Hepatocyte (in vitro differentiated cells): ENCODE data around the gene TYROBP. TPM values are rescaled to one million over a fixed set of nuclear protein-coding genes. Genes with fewer than 3 reads are reported as not detected.

Experiments used
- DNase-seq: peaks from one replicate; pipeline ENCODE4 v3.0.0-alpha.2; 2016; ENCODE audit warnings: low spot score
- H2AFZ ChIP-seq: fragments of 200-600 bp; sonication (generic); 2 replicates; pipeline ENCODE4 v1.6.0; 2016; ENCODE audit warnings: antibody characterized with exemption, mild to moderate bottlenecking
- H3K27ac ChIP-seq: fragments of 200-600 bp; sonication (generic); 2 replicates; pipeline ENCODE4 v1.5.1; 2016; ENCODE audit warnings: mild to moderate bottlenecking
- H3K27me3 ChIP-seq: fragments of 200-600 bp; sonication (generic); 2 replicates; pipeline ENCODE4 v1.6.1; 2016
- H3K36me3 ChIP-seq: fragments of 200-600 bp; sonication (generic); replicated peaks from 2 replicates; pipeline ENCODE4 v1.5.1; 2016; ENCODE audit warnings: low read depth; ENCODE audit not compliant: insufficient read depth
- H3K4me1 ChIP-seq: fragments of 200-600 bp; sonication (generic); 2 replicates; pipeline ENCODE4 v1.5.1; 2016; ENCODE audit warnings: mild to moderate bottlenecking, moderate library complexity; ENCODE audit not compliant: insufficient read depth
- H3K4me2 ChIP-seq: fragments of 200-600 bp; sonication (generic); 2 replicates; pipeline ENCODE4 v1.6.0; 2016
- H3K4me3 ChIP-seq: fragments of 200-600 bp; sonication (generic); 2 replicates; pipeline ENCODE4 v1.5.1; 2016; ENCODE audit warnings: mild to moderate bottlenecking
- H3K79me2 ChIP-seq: fragments of 200-600 bp; sonication (generic); 2 replicates; pipeline ENCODE4 v1.6.0; 2017; ENCODE audit warnings: mild to moderate bottlenecking
- H3K9me2 ChIP-seq: fragments of 200-600 bp; sonication (generic); replicated peaks from 2 replicates; pipeline ENCODE4 v1.6.0; 2017; ENCODE audit warnings: mild to moderate bottlenecking; ENCODE audit not compliant: insufficient read depth
- H3K9me3 ChIP-seq: fragments of 200-600 bp; sonication (generic); 2 replicates; pipeline ENCODE4 v1.5.1; 2016; ENCODE audit warnings: low read depth, mild to moderate bottlenecking
- H4K20me1 ChIP-seq: fragments of 200-600 bp; sonication (generic); 2 replicates; pipeline ENCODE4 v1.6.0; 2016; ENCODE audit warnings: mild to moderate bottlenecking; ENCODE audit not compliant: insufficient read depth, poor library complexity, severe bottlenecking
- EZH2 ChIP-seq: fragments of 200-600 bp; sonication (generic); IDR thresholded peaks from 2 replicates; pipeline ENCODE4 v1.6.1; 2016; ENCODE audit warnings: antibody characterized with exemption, mild to moderate bottlenecking, borderline replicate concordance
- EZH2phosphoT487 ChIP-seq: fragments of 200-600 bp; sonication (generic); IDR thresholded peaks from one replicate; pipeline ENCODE4 v1.6.1; 2018; ENCODE audit warnings: antibody characterized with exemption, mild to moderate bottlenecking, low read depth, moderate library complexity; ENCODE audit not compliant: unreplicated experiment, severe bottlenecking
- WGBS: methylation state at CpG from one replicate; pipeline ENCODE4 v1.1.6; 2016; ENCODE audit warnings: low lambda C conversion rate; ENCODE audit errors: missing lambda C conversion rate; 5-methylcytosine and 5-hydroxymethylcytosine counted together
- polyA plus RNA-seq: library from polyadenylated mRNA; unstranded; fragments of >200 nt; fragmentation: Nextera tagmentation; extraction: Ambion mirVana; gene quantifications from 2 replicates; pipeline ENCODE4 v1.2.1, GENCODE V29; 2016
- total RNA-seq: library from RNA; depleted of rRNA; stranded (reverse); fragments of >200 nt; gene quantifications from 2 replicates; pipeline ENCODE4 v1.2.3, GENCODE V29; 2014
- TF ChIP-seq, protein P1 (sequence below): fragments of 200-600 bp; sonication (generic); IDR thresholded peaks from 2 replicates; pipeline ENCODE4 v1.5.1; 2016; ENCODE audit warnings: antibody characterized with exemption, mild to moderate bottlenecking; ENCODE audit not compliant: poor library complexity

Gene TYROBP
- total and polyA plus RNA-seq, 2 experiments from 2014 or later = 4.9 to 5.9 TPM

- DNase-seq = no peak
- H3K36me3 ChIP-seq = no peaks in the 10 kb centered on the region
- no peaks in the 10 kb centered on the region for H3K79me2 ChIP-seq
- no peaks in the 10 kb centered on the region for H3K4me1 ChIP-seq
- no peak overlapping the region for H3K4me3 ChIP-seq
- H3K9me3 ChIP-seq = no peaks in the 10 kb centered on the region
- H4K20me1 ChIP-seq = no peaks in the 10 kb centered on the region
- no peak overlapping the region for H3K27ac ChIP-seq
- no peak overlapping the region for H3K4me2 ChIP-seq
- H2AFZ ChIP-seq = no peak overlapping the region
- TF ChIP-seq, protein P1, sequence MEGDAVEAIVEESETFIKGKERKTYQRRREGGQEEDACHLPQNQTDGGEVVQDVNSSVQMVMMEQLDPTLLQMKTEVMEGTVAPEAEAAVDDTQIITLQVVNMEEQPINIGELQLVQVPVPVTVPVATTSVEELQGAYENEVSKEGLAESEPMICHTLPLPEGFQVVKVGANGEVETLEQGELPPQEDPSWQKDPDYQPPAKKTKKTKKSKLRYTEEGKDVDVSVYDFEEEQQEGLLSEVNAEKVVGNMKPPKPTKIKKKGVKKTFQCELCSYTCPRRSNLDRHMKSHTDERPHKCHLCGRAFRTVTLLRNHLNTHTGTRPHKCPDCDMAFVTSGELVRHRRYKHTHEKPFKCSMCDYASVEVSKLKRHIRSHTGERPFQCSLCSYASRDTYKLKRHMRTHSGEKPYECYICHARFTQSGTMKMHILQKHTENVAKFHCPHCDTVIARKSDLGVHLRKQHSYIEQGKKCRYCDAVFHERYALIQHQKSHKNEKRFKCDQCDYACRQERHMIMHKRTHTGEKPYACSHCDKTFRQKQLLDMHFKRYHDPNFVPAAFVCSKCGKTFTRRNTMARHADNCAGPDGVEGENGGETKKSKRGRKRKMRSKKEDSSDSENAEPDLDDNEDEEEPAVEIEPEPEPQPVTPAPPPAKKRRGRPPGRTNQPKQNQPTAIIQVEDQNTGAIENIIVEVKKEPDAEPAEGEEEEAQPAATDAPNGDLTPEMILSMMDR = no peak
- no peak for TF ChIP-seq EZH2
- no peak for TF ChIP-seq EZH2phosphoT487
- WGBS = 94% methylated on average over 11 of the region's 13 CpGs
- H3K27me3 ChIP-seq = no peaks in the 10 kb centered on the region
- H3K9me2 ChIP-seq = no peaks in the 10 kb centered on the region
These were observed 17.9 kb downstream of the TYROBP start for GRCh38 chr19:35890113-35890650.

DNA sequence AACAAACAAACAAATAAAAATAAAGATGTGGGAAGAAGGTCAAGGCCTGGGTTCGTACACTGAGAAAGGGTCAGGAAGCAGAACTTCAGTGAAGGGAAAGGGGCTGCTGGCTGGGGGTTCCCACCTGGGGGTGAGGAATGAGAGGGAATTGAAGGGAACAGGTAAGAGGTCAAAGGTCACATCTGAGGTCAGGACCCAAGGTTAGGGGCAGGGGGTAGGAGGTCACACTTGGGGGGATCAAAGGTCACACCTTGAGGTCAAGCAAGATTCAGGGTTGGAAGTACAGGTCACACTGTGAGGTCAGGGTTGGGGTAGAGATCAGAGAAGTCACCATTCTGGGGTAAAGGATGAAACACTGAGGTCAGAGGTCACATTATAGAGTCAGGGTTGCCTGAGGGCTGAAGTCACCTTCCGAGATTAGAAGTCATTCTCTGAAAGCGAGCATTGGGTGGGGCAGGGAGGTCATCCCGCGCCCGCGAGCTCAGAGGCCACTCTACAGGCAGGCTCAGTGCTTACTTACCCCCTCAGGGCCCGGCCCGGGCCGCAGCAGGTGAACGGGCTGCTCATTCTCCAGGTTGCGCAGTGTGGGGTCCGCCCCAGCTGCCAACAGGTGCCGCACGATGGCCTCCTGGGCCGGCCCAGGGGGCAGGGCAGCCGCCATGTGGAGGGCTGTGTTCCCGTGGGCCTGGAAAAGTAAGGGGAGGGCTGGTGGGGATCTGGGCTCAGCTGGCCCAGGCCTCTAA is 18.6 kb downstream of the TYROBP start:
- no peaks in the 10 kb centered on the region for H3K27me3 ChIP-seq
- no peak overlapping the region for H3K4me2 ChIP-seq
- TF ChIP-seq, protein P1 = no peak
- TF ChIP-seq EZH2phosphoT487 = no peak
- no peak for TF ChIP-seq EZH2
- H2AFZ ChIP-seq = no peak overlapping the region
- no peaks in the 10 kb centered on the region for H3K4me1 ChIP-seq
- DNase-seq = no peak
- no peak overlapping the region for H3K27ac ChIP-seq
- H4K20me1 ChIP-seq = no peaks in the 10 kb centered on the region
- WGBS = 94% methylated on average over 18 of the region's 18 CpGs
- no peaks in the 10 kb centered on the region for H3K36me3 ChIP-seq
- no peaks in the 10 kb centered on the region for H3K9me2 ChIP-seq
- no peak overlapping the region for H3K4me3 ChIP-seq
- H3K79me2 ChIP-seq = no peaks in the 10 kb centered on the region
- no peaks in the 10 kb centered on the region for H3K9me3 ChIP-seq

DNA sequence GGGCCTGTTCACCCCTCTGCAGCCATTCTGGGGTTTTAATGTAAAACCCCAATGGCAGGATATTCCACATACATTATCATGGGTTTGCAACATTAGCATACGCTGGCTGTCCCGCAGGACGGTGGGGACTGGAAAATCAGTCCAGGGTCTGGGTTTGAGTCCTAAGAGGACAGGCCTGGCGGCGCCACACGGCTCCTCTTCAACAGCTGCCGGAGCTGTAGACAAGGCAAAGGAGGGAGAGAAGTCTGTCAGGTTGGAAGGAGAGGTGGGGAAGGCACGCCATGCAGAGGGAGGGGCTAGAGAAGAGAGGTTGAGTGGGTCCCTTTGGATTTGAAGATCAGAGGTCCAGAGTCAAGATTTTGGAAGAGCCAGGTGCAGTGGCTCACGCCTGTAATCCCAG is 19.7 kb downstream of the TYROBP start:
- DNase-seq = no peak
- no peaks in the 10 kb centered on the region for H4K20me1 ChIP-seq
- WGBS = 97% methylated on average over 9 of the region's 9 CpGs
- no peaks in the 10 kb centered on the region for H3K27me3 ChIP-seq
- H3K36me3 ChIP-seq = no peaks in the 10 kb centered on the region
- TF ChIP-seq, protein P1 = no peak
- TF ChIP-seq EZH2phosphoT487 (no peak), EZH2 (no peak)
- no peaks in the 10 kb centered on the region for H3K79me2 ChIP-seq
- no peaks in the 10 kb centered on the region for H3K9me2 ChIP-seq
- no peak overlapping the region for H3K27ac ChIP-seq
- H2AFZ ChIP-seq = no peak overlapping the region
- no peak overlapping the region for H3K4me2 ChIP-seq
- H3K4me1 ChIP-seq = no peaks in the 10 kb centered on the region
- H3K4me3 ChIP-seq = no peak overlapping the region
- no peaks in the 10 kb centered on the region for H3K9me3 ChIP-seq

- H2AFZ ChIP-seq = no peak overlapping the region
- WGBS = 100% methylated on average over 5 of the region's 5 CpGs
- no peak overlapping the region for H3K27ac ChIP-seq
- no peaks in the 10 kb centered on the region for H3K36me3 ChIP-seq
- H3K79me2 ChIP-seq = no peaks in the 10 kb centered on the region
- H3K4me3 ChIP-seq = no peak overlapping the region
- DNase-seq = no peak
- TF ChIP-seq EZH2phosphoT487 (no peak), EZH2 (no peak)
- TF ChIP-seq, protein P1 = no peak
- no peaks in the 10 kb centered on the region for H4K20me1 ChIP-seq
- H3K9me2 ChIP-seq = no peaks in the 10 kb centered on the region
- H3K4me1 ChIP-seq = no peaks in the 10 kb centered on the region
- H3K27me3 ChIP-seq = no peaks in the 10 kb centered on the region
- H3K4me2 ChIP-seq = no peak overlapping the region
- no peaks in the 10 kb centered on the region for H3K9me3 ChIP-seq
These were observed 20.9 kb downstream of the TYROBP start for GRCh38 chr19:35887197-35887596.
